ENCODE data around the gene PTPRT.

DNA sequence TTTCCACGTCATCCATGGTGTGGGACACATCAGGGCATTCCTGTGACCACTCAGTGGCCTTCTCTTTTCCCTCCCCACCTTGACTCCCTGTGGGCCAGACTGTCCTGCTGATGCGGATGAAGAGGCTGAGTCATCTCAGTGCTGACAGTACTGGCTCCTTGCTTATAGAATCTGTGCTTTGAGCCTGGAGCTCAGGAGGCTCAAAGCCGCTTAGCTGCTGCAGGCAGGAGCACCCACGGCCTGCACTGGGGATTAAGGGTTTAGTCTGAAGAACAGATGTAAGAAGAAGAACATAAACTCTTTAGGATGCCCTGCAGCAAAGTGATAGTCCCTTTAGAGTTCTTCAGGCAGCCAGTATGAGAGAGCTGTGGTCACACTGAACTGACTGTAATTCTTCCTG is 929.5 kb downstream of the PTPRT start:
- TF ChIP-seq, protein P1, sequence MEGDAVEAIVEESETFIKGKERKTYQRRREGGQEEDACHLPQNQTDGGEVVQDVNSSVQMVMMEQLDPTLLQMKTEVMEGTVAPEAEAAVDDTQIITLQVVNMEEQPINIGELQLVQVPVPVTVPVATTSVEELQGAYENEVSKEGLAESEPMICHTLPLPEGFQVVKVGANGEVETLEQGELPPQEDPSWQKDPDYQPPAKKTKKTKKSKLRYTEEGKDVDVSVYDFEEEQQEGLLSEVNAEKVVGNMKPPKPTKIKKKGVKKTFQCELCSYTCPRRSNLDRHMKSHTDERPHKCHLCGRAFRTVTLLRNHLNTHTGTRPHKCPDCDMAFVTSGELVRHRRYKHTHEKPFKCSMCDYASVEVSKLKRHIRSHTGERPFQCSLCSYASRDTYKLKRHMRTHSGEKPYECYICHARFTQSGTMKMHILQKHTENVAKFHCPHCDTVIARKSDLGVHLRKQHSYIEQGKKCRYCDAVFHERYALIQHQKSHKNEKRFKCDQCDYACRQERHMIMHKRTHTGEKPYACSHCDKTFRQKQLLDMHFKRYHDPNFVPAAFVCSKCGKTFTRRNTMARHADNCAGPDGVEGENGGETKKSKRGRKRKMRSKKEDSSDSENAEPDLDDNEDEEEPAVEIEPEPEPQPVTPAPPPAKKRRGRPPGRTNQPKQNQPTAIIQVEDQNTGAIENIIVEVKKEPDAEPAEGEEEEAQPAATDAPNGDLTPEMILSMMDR (conservative IDR thresholded peaks at IDR 0.05; ENCODE audit: low read depth, low read length) = no peak
- no peak for TF ChIP-seq EZH2 (IDR thresholded peaks at IDR 0.05; ENCODE audit: borderline replicate concordance, low read depth, low read length, poor library complexity, severe bottlenecking)
